Measurements from ENCODE around the gene ODAD4.
"Not testable (repeated sequence)": the region's sequence is repeated elsewhere in the genome, so short reads cannot be mapped to it uniquely, and the experiment has no call there.

The ODAD4 gene

GRCh38 chr17:41996855-41997164, 66.4 kb downstream of the ODAD4 start:
- FAIRE-seq (no peak), DNase-seq (ENCODE audit: insufficient read length) (no peak)
- TF ChIP-seq POLR2A (IDR thresholded peaks at IDR 0.05; ENCODE audit: low read depth, low read length) (no peak), TAF1 (IDR thresholded peaks at IDR 0.05; ENCODE audit: borderline replicate concordance, low read depth, low read length) (no peak), POLR2AphosphoS5 (IDR thresholded peaks at IDR 0.05; ENCODE audit: low read depth, low read length) (0 out of 2 replicates have a peak, but pooled peaks have one; percentile 14)

GRCh38 chr17:41998497-41998896, 68.1 kb downstream of the ODAD4 start:
- FAIRE-seq (no peak), DNase-seq (ENCODE audit: insufficient read length) (no peak)
- no peak for TF ChIP-seq TAF1 (IDR thresholded peaks at IDR 0.05; ENCODE audit: borderline replicate concordance, low read depth, low read length)
- TF ChIP-seq POLR2AphosphoS5 (IDR thresholded peaks at IDR 0.05; ENCODE audit: low read depth, low read length): no peak
- no peak for TF ChIP-seq POLR2A (IDR thresholded peaks at IDR 0.05; ENCODE audit: low read depth, low read length)

GRCh38 chr17:42000413-42001133, 70.2 kb downstream of the ODAD4 start:
- no peak for TF ChIP-seq POLR2A (IDR thresholded peaks at IDR 0.05; ENCODE audit: low read depth, low read length)
- no peak for TF ChIP-seq TAF1 (IDR thresholded peaks at IDR 0.05; ENCODE audit: borderline replicate concordance, low read depth, low read length)
- TF ChIP-seq POLR2AphosphoS5 (IDR thresholded peaks at IDR 0.05; ENCODE audit: low read depth, low read length): no peak
- FAIRE-seq: no peak

GRCh38 chr17:42001729-42002128, 71.3 kb downstream of the ODAD4 start:
- DNase-seq (ENCODE audit: insufficient read length) (no peak), FAIRE-seq (no peak)
- no peak for TF ChIP-seq POLR2AphosphoS5 (IDR thresholded peaks at IDR 0.05; ENCODE audit: low read depth, low read length)
- TF ChIP-seq POLR2A (IDR thresholded peaks at IDR 0.05; ENCODE audit: low read depth, low read length): no peak

More at GRCh38 chr17:42000413-42001133, 70.2 kb downstream of the ODAD4 start:
- DNase-seq (ENCODE audit: insufficient read length): no peak

- TF ChIP-seq POLR2AphosphoS5 (IDR thresholded peaks at IDR 0.05; ENCODE audit: low read depth, low read length): no peak
- TF ChIP-seq TAF1 (IDR thresholded peaks at IDR 0.05; ENCODE audit: borderline replicate concordance, low read depth, low read length): no peak
- TF ChIP-seq POLR2A (IDR thresholded peaks at IDR 0.05; ENCODE audit: low read depth, low read length): no peak
- DNase-seq (ENCODE audit: insufficient read length) (no peak), FAIRE-seq (no peak)
These were observed 71.9 kb downstream of the ODAD4 start for GRCh38 chr17:42002175-42002791.

GRCh38 chr17:42002792-42003301, 72.4 kb downstream of the ODAD4 start:
- no peak for TF ChIP-seq POLR2A (IDR thresholded peaks at IDR 0.05; ENCODE audit: low read depth, low read length)
- no peak for TF ChIP-seq POLR2AphosphoS5 (IDR thresholded peaks at IDR 0.05; ENCODE audit: low read depth, low read length)
- TF ChIP-seq TAF1 (IDR thresholded peaks at IDR 0.05; ENCODE audit: borderline replicate concordance, low read depth, low read length): no peak
- DNase-seq (ENCODE audit: insufficient read length) (no peak), FAIRE-seq (no peak)

- no peak for TF ChIP-seq TAF1 (IDR thresholded peaks at IDR 0.05; ENCODE audit: borderline replicate concordance, low read depth, low read length)
- FAIRE-seq: no peak
- no peak for DNase-seq (ENCODE audit: insufficient read length)
These were observed 74.7 kb downstream of the ODAD4 start for GRCh38 chr17:42005166-42005565.

GRCh38 chr17:42009170-42009569, 78.8 kb downstream of the ODAD4 start:
- TF ChIP-seq POLR2AphosphoS5 (IDR thresholded peaks at IDR 0.05; ENCODE audit: low read depth, low read length) (no peak), TAF1 (IDR thresholded peaks at IDR 0.05; ENCODE audit: borderline replicate concordance, low read depth, low read length) (no peak), POLR2A (IDR thresholded peaks at IDR 0.05; ENCODE audit: low read depth, low read length) (no peak)
- FAIRE-seq (no peak), DNase-seq (ENCODE audit: insufficient read length) (no peak)

GRCh38 chr17:42010266-42010680, 79.9 kb downstream of the ODAD4 start:
- DNase-seq (ENCODE audit: insufficient read length): not testable (repeated sequence)

GRCh38 chr17:42010898-42011516, 80.6 kb downstream of the ODAD4 start:
- DNase-seq (ENCODE audit: insufficient read length) (no peak), FAIRE-seq (no peak)
- TF ChIP-seq POLR2A (IDR thresholded peaks at IDR 0.05; ENCODE audit: low read depth, low read length) (no peak), POLR2AphosphoS5 (IDR thresholded peaks at IDR 0.05; ENCODE audit: low read depth, low read length) (no peak), TAF1 (IDR thresholded peaks at IDR 0.05; ENCODE audit: borderline replicate concordance, low read depth, low read length) (no peak)

More at GRCh38 chr17:42010266-42010680, 79.9 kb downstream of the ODAD4 start:
- not testable (repeated sequence) for FAIRE-seq

GRCh38 chr17:42012363-42012762, 81.9 kb downstream of the ODAD4 start:
- FAIRE-seq; DNase-seq (ENCODE audit: insufficient read length): not testable (repeated sequence)

- FAIRE-seq; DNase-seq (ENCODE audit: insufficient read length): not testable (repeated sequence)
These were observed 83.3 kb downstream of the ODAD4 start for GRCh38 chr17:42013740-42014139.

All from GM12892 (cell line).